Bronchial epithelial cell (primary cell): ENCODE data around the gene SFMBT1. TPM values are rescaled to one million over a fixed set of nuclear protein-coding genes. Genes with fewer than 3 reads are reported as not detected.

Source experiments
- DNase-seq: peaks from one replicate; pipeline ENCODE4 v3.0.0-alpha.2; 2010; ENCODE audit warnings: low read depth
- FAIRE-seq: peaks from 2 replicates; lab custom pipeline; 2011; peaks lifted over from hg19 to GRCh38; lab: Jason Lieb, UNC
- H3K27me3 ChIP-seq: 2 replicates; pipeline ENCODE4 v1.5.1; 2011; ENCODE audit warnings: low read length; ENCODE audit not compliant: control insufficient read depth, insufficient read depth
- H3K36me3 ChIP-seq: 2 replicates; pipeline ENCODE4 v1.5.1; 2011; ENCODE audit warnings: low read length; ENCODE audit not compliant: control insufficient read depth, insufficient read depth
- H3K4me3 ChIP-seq: 2 replicates; pipeline ENCODE4 v1.5.1; 2011; ENCODE audit warnings: mild to moderate bottlenecking, low read depth, low read length, control low read depth
- CTCF ChIP-seq: IDR thresholded peaks from 2 replicates; pipeline ENCODE4 v1.5.1; 2011; ENCODE audit warnings: mild to moderate bottlenecking, moderate library complexity, low read length, control low read depth, inconsistent platforms; ENCODE audit not compliant: insufficient read depth, severe bottlenecking
- total RNA-seq: library from RNA; depleted of rRNA; stranded (reverse); fragments of >200 nt; gene quantifications from 2 replicates; pipeline ENCODE4 v1.2.1, GENCODE V29; 2014

Gene SFMBT1
- total RNA-seq, 1 donor from 2014 or later: 7.6 TPM

- TF ChIP-seq CTCF: no peak
- DNase-seq (no peak), FAIRE-seq (no peak)
- no peaks in the 10 kb centered on the region for H3K27me3 ChIP-seq
- no peaks in the 10 kb centered on the region for H3K36me3 ChIP-seq
- no peak overlapping the region for H3K4me3 ChIP-seq
Measured at GRCh38 chr3:52895418-52895817, 150.5 kb downstream of the SFMBT1 start.

DNA sequence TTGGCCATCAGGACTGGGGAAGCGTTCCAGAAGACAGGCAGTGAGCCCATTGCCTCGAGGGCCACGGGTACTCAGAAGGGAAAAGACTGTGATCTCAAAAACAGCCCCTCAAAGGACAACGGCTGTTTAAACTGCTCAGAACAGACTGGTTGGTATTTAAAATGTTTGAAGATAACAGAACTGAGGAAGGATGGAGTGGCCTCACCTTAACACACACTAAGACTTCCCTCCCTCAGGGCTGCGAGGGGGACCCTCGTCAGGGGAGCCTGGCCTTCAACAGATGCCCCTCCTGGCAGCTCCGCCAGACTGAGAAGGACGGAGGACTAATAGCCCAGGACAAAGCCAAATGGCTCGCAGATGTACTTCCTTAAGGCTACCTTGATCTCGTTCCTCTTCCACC, 151.1 kb downstream of the SFMBT1 start:
- FAIRE-seq: no peak
- H3K27me3 ChIP-seq: no peaks in the 10 kb centered on the region
- no peak for DNase-seq
- TF ChIP-seq CTCF: no peak
- H3K4me3 ChIP-seq: no peak overlapping the region
- H3K36me3 ChIP-seq: no peaks in the 10 kb centered on the region

- peak; percentile 86 for FAIRE-seq
- no peak for TF ChIP-seq CTCF
Measured at GRCh38 chr3:52893723-52894122, 152.2 kb downstream of the SFMBT1 start.

DNA sequence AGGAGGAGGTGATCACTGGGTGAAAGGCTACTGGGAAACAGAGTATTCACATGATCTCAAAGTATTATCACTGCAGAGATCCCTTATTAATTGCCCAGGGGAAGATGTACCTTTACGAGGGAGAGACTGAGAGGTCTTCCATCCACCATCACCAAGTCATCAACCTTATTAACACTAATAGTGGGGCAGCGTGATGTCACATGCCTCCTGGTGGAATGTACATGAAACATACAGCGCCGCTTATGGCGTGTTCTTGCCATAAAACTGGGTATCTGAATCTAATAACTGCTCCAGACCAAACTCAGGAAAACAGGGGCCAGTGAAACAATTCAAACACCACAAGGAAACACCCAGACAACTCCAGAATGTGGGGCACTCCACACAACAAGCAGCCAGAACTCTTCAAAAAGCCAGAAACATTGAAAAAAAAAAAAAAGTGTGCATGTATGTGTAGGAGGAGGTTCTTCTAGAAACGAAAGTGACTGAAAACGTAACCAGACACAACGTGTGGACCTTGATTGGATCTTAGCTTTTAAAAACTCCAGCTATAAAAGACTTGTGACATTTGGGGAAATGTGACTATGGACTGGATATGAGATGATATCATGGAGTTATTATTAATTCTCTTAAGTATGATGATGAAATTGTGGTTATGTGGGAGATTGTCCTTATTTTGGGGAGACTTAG, 153.1 kb downstream of the SFMBT1 start:
- no peaks in the 10 kb centered on the region for H3K27me3 ChIP-seq
- no peaks in the 10 kb centered on the region for H3K36me3 ChIP-seq
- DNase-seq (peak; percentile 48), FAIRE-seq (no peak)
- TF ChIP-seq CTCF: peak; percentile 33
- peak overlapping the region; percentile 13 for H3K4me3 ChIP-seq

More at GRCh38 chr3:52893723-52894122, 152.2 kb downstream of the SFMBT1 start:
- Histone ChIP-seq H3K36me3 (no peaks in the 10 kb centered on the region), H3K4me3 (no peak overlapping the region), H3K27me3 (no peaks in the 10 kb centered on the region)
- no peak for DNase-seq

- no peak for DNase-seq
- H3K36me3 ChIP-seq: no peaks in the 10 kb centered on the region
- no peak overlapping the region for H3K4me3 ChIP-seq
- no peak for FAIRE-seq
- no peaks in the 10 kb centered on the region for H3K27me3 ChIP-seq
- no peak for TF ChIP-seq CTCF
Measured at GRCh38 chr3:52892290-52892624, 153.6 kb downstream of the SFMBT1 start.

DNA sequence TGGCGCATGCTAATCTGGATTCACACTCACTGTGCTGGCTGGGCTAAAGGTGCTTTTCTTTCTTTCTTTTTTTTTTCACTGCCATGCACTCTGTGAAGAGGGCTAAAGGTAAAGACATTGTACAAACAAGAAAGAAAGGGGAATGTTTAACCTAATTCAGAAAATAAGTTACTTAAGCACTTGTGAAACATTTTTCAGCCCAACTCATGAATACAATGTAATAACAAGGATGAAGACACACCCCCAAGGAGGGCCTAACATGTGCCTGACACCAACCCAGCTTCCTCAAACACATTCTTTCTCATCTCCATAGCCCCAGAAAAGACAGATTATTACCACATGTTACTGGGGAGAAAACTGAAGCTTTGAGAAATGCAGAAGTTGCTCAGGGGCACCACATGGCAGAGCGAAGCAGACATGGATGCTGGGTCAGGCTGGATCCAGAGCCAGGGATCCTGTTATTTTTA, 154.2 kb downstream of the SFMBT1 start:
- Histone ChIP-seq H3K36me3 (no peaks in the 10 kb centered on the region), H3K4me3 (no peak overlapping the region), H3K27me3 (no peaks in the 10 kb centered on the region)
- DNase-seq (no peak), FAIRE-seq (no peak)
- TF ChIP-seq CTCF: no peak
